Measurements from ENCODE around the gene COLEC11. TPM values are rescaled to one million over a fixed set of nuclear protein-coding genes. Genes with fewer than 3 reads are reported as not detected.

COLEC11 gene
- total and polyA plus RNA-seq, 2 of the 13 experiments (the other 11 are each of a cell fraction or from before 2014, with no cell fraction given): 1.5 to 3.0 TPM

Small RNAs within 50 kb of the gene (small RNA-seq; reads per million reads assigned to genes)
- 0 reads per million in 3 experiments for gene TMSB4XP2 (ENCODE audit: insufficient read depth in 2 of 3, insufficient read length in 3 of 3, low read depth in 2 of 3, low replicate concordance in 1 of 3)

Other genes starting within 250 kb of the COLEC11 start
- 70.0 and 92.3 TPM in 2 replicates for gene EIPR1, start 217.3 kb upstream of the COLEC11 start, total RNA-seq (2016; rRNA removed; fragmentation: Illumina TruSeq; extraction: Trizol)
- gene EIPR1, start 217.3 kb upstream of the COLEC11 start, polyA plus RNA-seq (2011; rRNA removed): 84.5 and 96.3 TPM in 2 replicates
- 39.0 and 46.4 TPM in 2 replicates for gene TRAPPC12, start 215.4 kb upstream of the COLEC11 start, total RNA-seq (2016; rRNA removed; fragmentation: Illumina TruSeq; extraction: Trizol)
- 97.7 and 137 TPM in 2 replicates for gene TRAPPC12, start 215.4 kb upstream of the COLEC11 start, polyA plus RNA-seq (2011; rRNA removed)
- 123 and 135 TPM in 2 replicates for gene ADI1, start 75.6 kb upstream of the COLEC11 start, total RNA-seq (2016; rRNA removed; fragmentation: Illumina TruSeq; extraction: Trizol)
- 21.3 and 28.7 TPM in 2 replicates for gene ADI1, start 75.6 kb upstream of the COLEC11 start, polyA plus RNA-seq (2011; rRNA removed)
- gene RNASEH1, start 36.8 kb upstream of the COLEC11 start, total RNA-seq (2016; rRNA removed; fragmentation: Illumina TruSeq; extraction: Trizol): 57.2 and 57.4 TPM in 2 replicates
- gene RNASEH1, start 36.8 kb upstream of the COLEC11 start, polyA plus RNA-seq (2011; rRNA removed): 12.7 and 14.5 TPM in 2 replicates
- 3,686 and 4,415 TPM in 2 replicates for gene RPS7, start 19.9 kb upstream of the COLEC11 start, total RNA-seq (2016; rRNA removed; fragmentation: Illumina TruSeq; extraction: Trizol)
- 3,283 and 4,040 TPM in 2 replicates for gene RPS7, start 19.9 kb upstream of the COLEC11 start, polyA plus RNA-seq (2011; rRNA removed)
- gene ALLC, start 63.1 kb downstream of the COLEC11 start, total RNA-seq (2016; rRNA removed; fragmentation: Illumina TruSeq; extraction: Trizol): 0.11 TPM in 1 of 2 replicates, not detected in the other
- 0.04 and 0.08 TPM in 2 replicates for gene ALLC, start 63.1 kb downstream of the COLEC11 start, polyA plus RNA-seq (2011; rRNA removed)
- not detected in 2 replicates for gene DCDC2C, start 108.5 kb downstream of the COLEC11 start, total RNA-seq (2016; rRNA removed; fragmentation: Illumina TruSeq; extraction: Trizol)
- gene DCDC2C, start 108.5 kb downstream of the COLEC11 start, polyA plus RNA-seq (2011; rRNA removed): not detected in 2 replicates